GM12801 (cell line): ENCODE measurements around the gene MCUB.

Experiments used
- CTCF ChIP-seq: IDR thresholded peaks from one replicate; pipeline ENCODE4 v1.5.1; 2011; ENCODE audit warnings: control low read depth; ENCODE audit not compliant: insufficient read length; ENCODE audit errors: extremely low read depth

MCUB gene

GRCh38 chr4:109675843-109676242 is 115.8 kb downstream of the MCUB start:
- no peak for TF ChIP-seq CTCF

- TF ChIP-seq CTCF, result no peak
These were observed 116.8 kb downstream of the MCUB start for GRCh38 chr4:109676886-109677285.

- no peak for TF ChIP-seq CTCF
These were observed 122.8 kb downstream of the MCUB start for GRCh38 chr4:109682875-109683274.

GRCh38 chr4:109683621-109684253 is 123.7 kb downstream of the MCUB start:
- TF ChIP-seq CTCF, result no peak

GRCh38 chr4:109684727-109685126 is 124.7 kb downstream of the MCUB start:
- no peak for TF ChIP-seq CTCF

GRCh38 chr4:109690690-109691410 is 130.8 kb downstream of the MCUB start:
- no peak for TF ChIP-seq CTCF

- TF ChIP-seq CTCF, result no peak
These were observed 131.4 kb downstream of the MCUB start for GRCh38 chr4:109691411-109691920.
